ENCODE measurements around the gene SULT1A2. TPM values are rescaled to one million over a fixed set of nuclear protein-coding genes. Genes with fewer than 3 reads are reported as not detected.
"Not testable (repeated sequence)": the region's sequence is repeated elsewhere in the genome, so short reads cannot be mapped to it uniquely, and the experiment has no call there.

Gene SULT1A2
- polyA plus RNA-seq, 2 donors = 0.05 to 0.43 TPM

GRCh38 chr16:28602529-28602928 lies 5.7 kb upstream of the SULT1A2 start:
- Histone ChIP-seq H3K27me3 (ENCODE audit: control insufficient read depth in 1 of 2, insufficient read depth in 2 of 2, low read length in 2 of 2) (no peaks in the 10 kb centered on the region), H3K4me3 (ENCODE audit: low read depth in 1 of 2, low read length in 2 of 2) (no peak overlapping the region), H3K4me1 (ENCODE audit: control insufficient read depth in 2 of 2, insufficient read depth in 2 of 2, low read length in 1 of 2) (no peaks in the 10 kb centered on the region), H3K36me3 (ENCODE audit: control insufficient read depth in 2 of 2, insufficient read depth in 2 of 2, low read length in 1 of 2) (no peaks in the 10 kb centered on the region), H3K27ac (ENCODE audit: low read depth in 2 of 2, low read length in 1 of 2) (no peak overlapping the region), H3K9me3 (ENCODE audit: control insufficient read depth in 2 of 2, insufficient read depth in 1 of 2, low read depth in 1 of 2, low read length in 1 of 2) (no peaks in the 10 kb centered on the region)
- WGBS, 2 donors = 56 to 61% methylated on average over 4 to 5 of the region's 6 CpGs

- not testable (repeated sequence) for H3K27me3 ChIP-seq (ENCODE audit: control insufficient read depth in 1 of 2, insufficient read depth in 2 of 2, low read length in 2 of 2); H3K27ac ChIP-seq (ENCODE audit: low read depth in 2 of 2, low read length in 1 of 2); H3K36me3 ChIP-seq (ENCODE audit: control insufficient read depth in 2 of 2, insufficient read depth in 2 of 2, low read length in 1 of 2); H3K4me1 ChIP-seq (ENCODE audit: control insufficient read depth in 2 of 2, insufficient read depth in 2 of 2, low read length in 1 of 2); H3K4me3 ChIP-seq (ENCODE audit: low read depth in 1 of 2, low read length in 2 of 2); H3K9me3 ChIP-seq (ENCODE audit: control insufficient read depth in 2 of 2, insufficient read depth in 1 of 2, low read depth in 1 of 2, low read length in 1 of 2)
- 44 to 81% methylated on average over 3 to 5 of the region's 10 CpGs for WGBS, 2 donors
Observed at GRCh38 chr16:28602062-28602461, 5.2 kb upstream of the SULT1A2 start.

GRCh38 chr16:28601589-28601988 lies 4.7 kb upstream of the SULT1A2 start:
- not testable (repeated sequence) for H3K9me3 ChIP-seq (ENCODE audit: control insufficient read depth in 2 of 2, insufficient read depth in 1 of 2, low read depth in 1 of 2, low read length in 1 of 2); H3K27ac ChIP-seq (ENCODE audit: low read depth in 2 of 2, low read length in 1 of 2); H3K36me3 ChIP-seq (ENCODE audit: control insufficient read depth in 2 of 2, insufficient read depth in 2 of 2, low read length in 1 of 2); H3K4me1 ChIP-seq (ENCODE audit: control insufficient read depth in 2 of 2, insufficient read depth in 2 of 2, low read length in 1 of 2); H3K27me3 ChIP-seq (ENCODE audit: control insufficient read depth in 1 of 2, insufficient read depth in 2 of 2, low read length in 2 of 2); H3K4me3 ChIP-seq (ENCODE audit: low read depth in 1 of 2, low read length in 2 of 2)
- WGBS, 2 donors = 88 to 90% methylated on average over 11 to 12 of the region's 13 CpGs

DNA sequence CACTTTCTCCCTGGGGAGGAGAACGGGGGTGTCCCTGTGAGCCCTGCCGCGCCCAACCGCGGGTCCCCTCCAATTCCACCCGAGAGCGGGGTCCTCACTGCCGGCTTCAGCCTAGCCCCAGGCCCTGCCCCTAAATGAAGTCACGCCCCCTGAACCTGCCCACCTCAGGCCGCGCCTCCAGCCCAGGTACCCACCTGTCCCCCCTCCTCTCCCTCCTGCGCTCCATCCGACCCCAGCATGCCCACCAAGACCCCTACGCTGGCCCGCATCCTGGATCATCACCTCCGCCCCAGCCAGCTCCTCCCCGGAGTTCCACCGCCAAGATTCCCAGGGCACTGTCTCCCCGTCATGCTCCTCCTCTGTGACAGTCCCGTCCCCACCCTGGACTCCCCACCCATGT lies 4.1 kb upstream of the SULT1A2 start:
- WGBS, 2 donors = 28 to 50% methylated on average over 6 to 11 of the region's 20 CpGs
- H3K9me3 ChIP-seq (ENCODE audit: control insufficient read depth in 2 of 2, insufficient read depth in 1 of 2, low read depth in 1 of 2, low read length in 1 of 2); H3K36me3 ChIP-seq (ENCODE audit: control insufficient read depth in 2 of 2, insufficient read depth in 2 of 2, low read length in 1 of 2); H3K27me3 ChIP-seq (ENCODE audit: control insufficient read depth in 1 of 2, insufficient read depth in 2 of 2, low read length in 2 of 2); H3K4me3 ChIP-seq (ENCODE audit: low read depth in 1 of 2, low read length in 2 of 2); H3K27ac ChIP-seq (ENCODE audit: low read depth in 2 of 2, low read length in 1 of 2); H3K4me1 ChIP-seq (ENCODE audit: control insufficient read depth in 2 of 2, insufficient read depth in 2 of 2, low read length in 1 of 2): not testable (repeated sequence)

DNA sequence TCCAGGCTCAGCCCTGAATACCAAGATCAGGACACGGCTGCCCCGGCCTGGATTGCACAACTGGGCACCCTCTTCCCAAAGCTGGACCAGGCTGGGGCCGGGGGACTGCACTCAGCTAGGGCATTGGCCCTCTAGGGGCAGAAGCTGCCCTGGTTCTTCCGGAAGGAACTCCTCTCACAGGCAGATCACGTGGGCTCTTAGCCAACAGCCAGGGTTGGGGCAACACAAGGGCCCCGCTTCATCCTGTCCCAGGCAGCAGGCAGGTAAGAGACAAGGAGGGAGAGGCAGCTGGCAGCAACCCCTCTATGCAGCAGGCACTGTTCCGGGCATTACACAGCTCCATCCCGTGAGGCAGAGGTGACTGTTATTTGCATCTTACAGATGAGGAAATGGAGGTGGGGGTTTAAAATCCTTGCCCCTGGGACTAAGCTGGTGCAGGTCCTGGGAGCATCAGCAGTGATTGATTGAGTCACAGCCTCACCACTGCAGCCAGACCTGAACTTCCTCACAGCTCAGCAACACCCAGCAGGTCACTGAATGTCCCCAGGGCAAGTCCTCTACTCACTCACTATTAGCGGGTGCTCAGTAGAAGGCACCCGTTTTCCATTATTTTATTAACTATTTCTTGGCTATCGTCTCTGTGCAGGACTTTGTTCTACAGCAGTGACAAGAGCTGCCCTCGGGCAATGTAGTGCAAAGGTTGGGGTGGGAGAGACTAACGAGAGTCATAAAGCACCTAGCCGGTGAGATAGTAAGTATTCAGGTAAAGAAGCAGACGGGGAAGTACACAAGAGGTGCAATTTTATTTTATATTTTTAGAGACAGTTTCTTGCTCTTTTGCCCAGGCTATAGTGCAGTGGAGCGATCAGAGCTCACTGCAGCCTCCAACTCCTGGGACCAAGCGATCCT lies 2.8 kb upstream of the SULT1A2 start:
- H3K27ac ChIP-seq (ENCODE audit: low read depth in 2 of 2, low read length in 1 of 2); H3K27me3 ChIP-seq (ENCODE audit: control insufficient read depth in 1 of 2, insufficient read depth in 2 of 2, low read length in 2 of 2); H3K9me3 ChIP-seq (ENCODE audit: control insufficient read depth in 2 of 2, insufficient read depth in 1 of 2, low read depth in 1 of 2, low read length in 1 of 2); H3K4me1 ChIP-seq (ENCODE audit: control insufficient read depth in 2 of 2, insufficient read depth in 2 of 2, low read length in 1 of 2); H3K4me3 ChIP-seq (ENCODE audit: low read depth in 1 of 2, low read length in 2 of 2); H3K36me3 ChIP-seq (ENCODE audit: control insufficient read depth in 2 of 2, insufficient read depth in 2 of 2, low read length in 1 of 2): not testable (repeated sequence)
- WGBS, 2 donors = no CpG with 5 or more reads among the region's 17 CpGs

DNA sequence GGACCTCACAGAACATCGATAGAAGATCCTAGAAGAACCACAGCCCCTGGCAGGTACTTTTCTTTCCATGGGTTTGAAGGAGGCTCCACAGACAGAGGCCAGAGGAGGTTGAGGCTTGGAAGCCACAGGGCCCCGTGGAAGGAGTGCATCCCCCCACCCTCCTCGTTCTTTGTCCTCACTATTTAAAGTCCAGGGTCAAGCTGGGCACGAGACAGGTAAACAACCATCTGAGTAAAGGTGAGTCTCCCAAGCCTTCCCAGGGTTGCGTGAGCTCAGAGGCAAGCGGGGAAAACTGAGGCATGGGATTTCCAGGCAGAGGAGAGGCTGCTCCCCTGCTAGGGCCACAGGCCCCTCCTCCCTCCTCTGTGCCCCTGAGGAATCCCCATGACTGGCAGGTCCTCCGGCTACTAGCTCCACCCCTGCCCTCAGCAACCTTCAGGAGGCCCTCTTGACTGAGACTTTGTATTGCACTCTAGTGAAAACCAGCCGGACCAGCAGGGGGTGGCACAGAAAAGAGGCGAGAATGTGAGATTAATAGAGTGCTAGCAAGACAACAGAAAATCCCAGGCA lies 927 bp upstream of the SULT1A2 start:
- Histone ChIP-seq H3K36me3 (ENCODE audit: control insufficient read depth in 2 of 2, insufficient read depth in 2 of 2, low read length in 1 of 2) (no peaks in the 10 kb centered on the region), H3K4me1 (ENCODE audit: control insufficient read depth in 2 of 2, insufficient read depth in 2 of 2, low read length in 1 of 2) (peaks cover 0 to 2% of the 10 kb centered on the region in 2 donors), H3K27me3 (ENCODE audit: control insufficient read depth in 1 of 2, insufficient read depth in 2 of 2, low read length in 2 of 2) (no peaks in the 10 kb centered on the region), H3K4me3 (ENCODE audit: low read depth in 1 of 2, low read length in 2 of 2) (no peak overlapping the region), H3K27ac (ENCODE audit: low read depth in 2 of 2, low read length in 1 of 2) (no peak overlapping the region), H3K9me3 (ENCODE audit: control insufficient read depth in 2 of 2, insufficient read depth in 1 of 2, low read depth in 1 of 2, low read length in 1 of 2) (no peaks in the 10 kb centered on the region)
- WGBS, 2 donors = 64 to 74% methylated on average over 9 of the region's 9 CpGs

DNA sequence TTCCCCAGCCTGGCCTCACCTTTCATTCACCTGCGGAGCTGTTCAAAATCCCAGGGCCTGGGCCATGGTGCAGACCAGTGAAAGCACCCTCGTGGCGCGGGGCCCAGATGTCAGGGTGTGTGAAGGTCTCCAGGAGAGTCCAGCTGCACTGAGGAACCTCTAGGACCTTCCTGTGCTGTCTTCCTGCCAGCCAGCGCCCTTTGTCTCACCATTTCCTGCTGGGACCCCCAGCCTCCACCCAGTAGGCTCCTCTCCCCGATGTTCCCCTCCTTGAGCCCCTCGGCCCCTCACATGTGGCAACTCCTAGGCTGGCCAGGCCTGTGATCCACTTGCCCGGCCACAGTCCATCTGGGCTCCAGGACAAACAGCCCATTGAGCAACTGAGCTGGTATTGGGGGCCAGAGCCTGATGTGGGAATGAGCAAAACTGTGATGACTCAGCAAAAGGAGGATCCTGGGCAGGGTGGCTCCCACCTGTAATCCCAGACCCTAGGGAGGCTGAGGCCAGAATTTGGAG lies 677 bp downstream of the SULT1A2 start:
- no peak overlapping the region for H3K4me3 ChIP-seq (ENCODE audit: low read depth in 1 of 2, low read length in 2 of 2)
- peaks cover 0 to 2% of the 10 kb centered on the region in 2 donors for H3K4me1 ChIP-seq (ENCODE audit: control insufficient read depth in 2 of 2, insufficient read depth in 2 of 2, low read length in 1 of 2)
- 74 to 79% methylated on average over 8 of the region's 8 CpGs for WGBS, 2 donors
- H3K27me3 ChIP-seq (ENCODE audit: control insufficient read depth in 1 of 2, insufficient read depth in 2 of 2, low read length in 2 of 2) = no peaks in the 10 kb centered on the region
- H3K36me3 ChIP-seq (ENCODE audit: control insufficient read depth in 2 of 2, insufficient read depth in 2 of 2, low read length in 1 of 2) = peaks cover 4 to 5% of the 10 kb centered on the region in 2 donors
- no peak overlapping the region for H3K27ac ChIP-seq (ENCODE audit: low read depth in 2 of 2, low read length in 1 of 2)
- H3K9me3 ChIP-seq (ENCODE audit: control insufficient read depth in 2 of 2, insufficient read depth in 1 of 2, low read depth in 1 of 2, low read length in 1 of 2) = no peaks in the 10 kb centered on the region

GRCh38 chr16:28595451-28595850 lies 1.4 kb downstream of the SULT1A2 start:
- H3K27me3 ChIP-seq (ENCODE audit: control insufficient read depth in 1 of 2, insufficient read depth in 2 of 2, low read length in 2 of 2); H3K4me1 ChIP-seq (ENCODE audit: control insufficient read depth in 2 of 2, insufficient read depth in 2 of 2, low read length in 1 of 2); H3K4me3 ChIP-seq (ENCODE audit: low read depth in 1 of 2, low read length in 2 of 2); H3K27ac ChIP-seq (ENCODE audit: low read depth in 2 of 2, low read length in 1 of 2); H3K9me3 ChIP-seq (ENCODE audit: control insufficient read depth in 2 of 2, insufficient read depth in 1 of 2, low read depth in 1 of 2, low read length in 1 of 2): not testable (repeated sequence)
- 88 to 97% methylated on average over 4 to 6 of the region's 6 CpGs for WGBS, 2 donors
- H3K36me3 ChIP-seq (ENCODE audit: control insufficient read depth in 2 of 2, insufficient read depth in 2 of 2, low read length in 1 of 2) = peaks cover 5 to 12% of the 10 kb centered on the region in 2 donors

DNA sequence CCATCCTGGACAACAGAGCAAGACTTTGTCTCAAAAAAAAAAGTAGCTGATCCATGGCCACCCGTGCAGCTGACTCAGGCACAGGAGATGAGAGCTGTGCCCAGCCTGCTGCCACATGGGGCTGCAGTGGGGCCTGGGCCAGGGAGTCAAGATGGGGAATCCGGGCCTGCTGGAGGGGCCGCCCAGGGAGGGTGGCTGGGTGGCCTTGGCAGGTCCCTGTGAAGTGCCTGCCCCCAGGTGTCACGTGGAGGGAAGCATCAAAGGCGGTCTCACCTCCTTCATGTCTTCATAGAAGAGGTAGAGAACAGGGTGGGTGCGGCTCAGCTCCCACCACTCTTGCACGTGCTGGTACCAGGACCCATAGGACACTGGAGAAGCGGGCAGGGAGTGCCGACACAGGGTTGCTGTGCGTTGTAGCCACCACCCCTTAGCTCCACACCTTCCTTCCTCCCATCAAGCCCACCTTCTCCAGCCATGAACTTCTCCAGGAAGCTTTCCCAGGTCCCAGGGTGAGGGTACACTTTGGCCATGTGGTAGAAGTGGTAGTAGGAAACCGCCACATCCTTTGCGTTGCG lies 3.8 kb downstream of the SULT1A2 start:
- no peak overlapping the region for H3K27ac ChIP-seq (ENCODE audit: low read depth in 2 of 2, low read length in 1 of 2)
- H3K36me3 ChIP-seq (ENCODE audit: control insufficient read depth in 2 of 2, insufficient read depth in 2 of 2, low read length in 1 of 2) = peaks cover 11 to 26% of the 10 kb centered on the region in 2 donors
- 91 to 93% methylated on average over 12 to 13 of the region's 13 CpGs for WGBS, 2 donors
- no peaks in the 10 kb centered on the region for H3K27me3 ChIP-seq (ENCODE audit: control insufficient read depth in 1 of 2, insufficient read depth in 2 of 2, low read length in 2 of 2)
- no peaks in the 10 kb centered on the region for H3K9me3 ChIP-seq (ENCODE audit: control insufficient read depth in 2 of 2, insufficient read depth in 1 of 2, low read depth in 1 of 2, low read length in 1 of 2)
- H3K4me3 ChIP-seq (ENCODE audit: low read depth in 1 of 2, low read length in 2 of 2) = no peak overlapping the region
- peaks cover 0 to 2% of the 10 kb centered on the region in 2 donors for H3K4me1 ChIP-seq (ENCODE audit: control insufficient read depth in 2 of 2, insufficient read depth in 2 of 2, low read length in 1 of 2)
